IPS-NIHi7 (cell line): ENCODE measurements around the gene PTPRN.
"Not testable (repeated sequence)": the region's sequence is repeated elsewhere in the genome, so short reads cannot be mapped to it uniquely, and the experiment has no call there.

ENCODE experiments used
- DNase-seq: peaks from one replicate; pipeline ENCODE4 v3.0.0; 2012; ENCODE audit warnings: mixed read lengths; ENCODE audit errors: extremely low spot score

Gene PTPRN

GRCh38 chr2:219270055-219270372 lies 39.2 kb downstream of the PTPRN start:
- no peak for DNase-seq

GRCh38 chr2:219269362-219270054 lies 39.7 kb downstream of the PTPRN start:
- no peak for DNase-seq

DNA sequence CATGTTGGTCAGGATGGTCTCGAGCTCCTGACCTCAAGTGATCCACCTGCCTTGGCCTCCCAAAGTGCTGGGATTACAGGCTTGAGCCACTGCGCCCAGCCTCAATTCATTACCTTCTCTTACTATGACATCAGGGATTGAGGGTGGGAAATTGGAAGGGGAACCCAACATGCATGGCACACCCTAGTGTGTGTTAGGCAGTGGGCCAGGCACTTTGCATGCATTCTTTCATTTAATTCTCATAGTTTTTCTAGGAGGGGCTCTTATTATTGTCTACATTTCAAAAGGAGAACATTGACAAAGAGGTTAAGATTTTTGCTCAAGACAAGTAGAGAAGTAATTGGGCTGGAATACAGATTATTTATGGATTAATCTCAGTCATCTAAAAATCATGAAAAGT lies 40.9 kb downstream of the PTPRN start:
- no peak for DNase-seq

GRCh38 chr2:219266886-219267285 lies 42.3 kb downstream of the PTPRN start:
- no peak for DNase-seq

- no peak for DNase-seq
Measured at GRCh38 chr2:219266232-219266631, 43.0 kb downstream of the PTPRN start.

DNA sequence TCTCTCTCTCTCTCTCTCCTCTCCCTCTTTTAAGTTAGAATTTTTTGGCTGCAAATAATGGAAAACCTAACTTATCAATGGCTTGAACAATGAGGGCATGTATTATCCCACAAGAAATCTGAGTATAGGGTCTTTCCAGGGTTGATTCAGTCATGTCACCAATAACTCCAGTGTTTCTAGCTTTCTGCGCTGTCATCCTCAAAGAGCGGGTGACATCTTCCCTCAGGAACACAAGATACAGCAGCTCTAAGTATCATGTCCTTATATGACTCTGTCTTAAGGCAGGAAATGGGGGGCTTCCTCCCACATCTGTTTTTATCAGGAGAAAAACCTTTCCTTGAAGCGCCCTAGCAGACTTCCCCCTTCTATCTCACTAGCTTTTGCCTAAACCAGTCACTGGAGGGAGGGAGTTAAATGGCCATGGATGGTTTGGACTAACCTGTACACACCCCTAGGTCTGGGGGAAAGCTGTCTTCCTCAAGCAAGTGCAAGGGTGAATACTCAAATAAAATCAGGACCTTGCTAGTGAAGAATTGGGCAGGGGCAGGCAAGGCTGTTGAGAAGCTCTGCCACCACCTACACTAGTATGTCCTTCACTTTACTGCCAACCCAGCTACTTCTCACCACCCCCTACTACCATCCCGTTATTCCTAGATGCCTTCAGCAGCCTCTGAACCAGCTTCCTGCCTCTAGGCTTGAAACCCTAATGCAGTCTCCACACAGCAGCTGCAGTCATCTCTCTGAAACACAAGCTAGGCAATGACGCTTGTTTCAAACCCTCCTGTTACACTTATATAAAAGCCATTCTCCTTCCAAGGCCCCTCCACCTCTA lies 48.0 kb downstream of the PTPRN start:
- DNase-seq: no peak

DNA sequence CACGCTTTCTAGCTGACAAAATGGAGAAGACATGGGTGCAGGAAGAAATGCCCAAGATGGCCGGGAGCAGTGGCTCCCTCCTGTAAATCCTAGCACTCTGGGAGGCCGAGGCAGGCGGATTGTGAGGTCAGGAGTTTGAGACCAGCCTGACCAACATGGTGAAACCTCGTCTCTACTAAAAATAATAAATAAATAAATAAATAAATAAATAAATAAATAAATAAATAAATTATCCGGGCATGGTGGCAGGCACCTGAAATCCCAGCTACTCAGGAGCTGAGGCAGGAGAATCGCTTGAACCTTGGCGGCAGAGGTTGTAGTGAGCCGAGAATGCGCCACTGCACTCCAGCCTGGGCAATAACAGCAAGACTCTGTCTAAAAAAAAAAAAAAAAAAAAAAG lies 50.3 kb downstream of the PTPRN start:
- not testable (repeated sequence) for DNase-seq

DNA sequence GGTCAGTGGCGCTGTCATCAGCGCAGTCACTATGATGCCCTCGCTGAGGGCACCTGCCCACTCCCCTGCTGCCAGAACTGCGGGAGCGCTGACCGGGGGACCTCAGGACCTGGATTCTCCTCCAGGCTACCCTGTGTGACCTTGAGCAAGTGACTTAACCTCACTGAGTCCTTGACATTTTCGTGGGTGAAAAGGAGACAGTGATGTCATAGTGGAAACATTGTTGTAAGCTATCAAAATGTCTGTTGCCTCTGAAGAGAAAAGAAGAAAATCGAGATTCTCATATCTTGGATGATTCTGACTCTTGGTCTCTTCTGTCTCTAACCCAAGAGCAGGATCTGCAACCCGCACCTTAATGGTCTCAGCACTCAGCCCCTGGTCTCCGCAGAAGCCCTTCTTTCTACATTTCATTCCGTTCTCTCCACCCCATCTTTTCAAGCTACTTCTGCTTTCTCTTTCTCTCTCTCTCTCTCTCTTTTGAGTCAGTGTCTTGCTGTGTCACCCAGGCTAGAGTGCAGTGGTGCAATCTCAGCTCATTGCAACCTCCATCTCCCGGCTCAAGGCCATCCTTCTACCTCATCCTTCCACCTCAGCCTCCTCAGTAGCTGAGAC lies 54.5 kb downstream of the PTPRN start:
- DNase-seq: no peak

DNA sequence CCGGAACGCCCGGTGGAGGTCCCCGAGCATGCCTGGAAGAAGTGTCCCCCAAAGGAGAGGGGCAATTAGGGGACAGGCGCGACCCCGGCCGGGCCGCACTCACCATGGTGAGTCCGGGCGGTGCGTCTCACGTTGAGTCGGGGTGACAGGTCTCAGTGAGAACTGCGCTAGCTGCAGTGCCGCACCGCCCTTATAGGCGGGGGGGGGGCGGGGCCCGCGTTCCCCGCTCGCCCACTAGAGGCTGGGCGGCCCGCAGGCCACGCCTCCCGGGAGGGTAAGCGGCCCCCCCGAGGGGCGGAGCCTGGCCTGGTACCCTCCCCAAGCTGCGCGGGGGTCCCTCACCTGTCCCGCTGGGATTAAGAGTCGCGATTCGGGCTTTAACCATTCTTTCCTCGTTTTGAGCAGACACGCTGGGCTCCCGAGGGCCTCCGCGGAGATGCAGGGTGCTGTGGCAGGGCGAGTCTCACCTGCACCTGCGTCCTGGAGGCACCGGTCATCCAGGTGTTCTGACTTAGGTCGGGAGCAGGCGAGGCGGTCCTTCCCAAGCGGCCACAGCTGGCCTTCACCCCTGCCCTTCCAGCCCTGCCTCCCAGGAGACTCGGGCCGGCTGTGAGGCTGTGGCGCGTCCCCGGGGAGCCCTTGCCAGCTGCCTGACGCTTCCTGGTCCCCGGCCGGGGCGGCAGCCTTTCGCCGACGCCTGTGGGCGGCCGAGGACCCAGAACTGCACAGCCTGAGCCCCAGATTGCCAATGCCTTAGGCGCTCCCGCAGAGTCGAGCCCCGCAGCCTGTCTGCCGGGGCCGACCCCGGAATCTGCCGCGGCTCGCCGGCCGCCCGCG lies 55.2 kb downstream of the PTPRN start, which contains the start of gene TUBA4A:
Gene TUBA4A (minus strand): TSS at position 166 of the 837 bp plus-strand sequence. CDS start 60 bp downstream, at position 106.
- peak; percentile 96 for DNase-seq

DNA sequence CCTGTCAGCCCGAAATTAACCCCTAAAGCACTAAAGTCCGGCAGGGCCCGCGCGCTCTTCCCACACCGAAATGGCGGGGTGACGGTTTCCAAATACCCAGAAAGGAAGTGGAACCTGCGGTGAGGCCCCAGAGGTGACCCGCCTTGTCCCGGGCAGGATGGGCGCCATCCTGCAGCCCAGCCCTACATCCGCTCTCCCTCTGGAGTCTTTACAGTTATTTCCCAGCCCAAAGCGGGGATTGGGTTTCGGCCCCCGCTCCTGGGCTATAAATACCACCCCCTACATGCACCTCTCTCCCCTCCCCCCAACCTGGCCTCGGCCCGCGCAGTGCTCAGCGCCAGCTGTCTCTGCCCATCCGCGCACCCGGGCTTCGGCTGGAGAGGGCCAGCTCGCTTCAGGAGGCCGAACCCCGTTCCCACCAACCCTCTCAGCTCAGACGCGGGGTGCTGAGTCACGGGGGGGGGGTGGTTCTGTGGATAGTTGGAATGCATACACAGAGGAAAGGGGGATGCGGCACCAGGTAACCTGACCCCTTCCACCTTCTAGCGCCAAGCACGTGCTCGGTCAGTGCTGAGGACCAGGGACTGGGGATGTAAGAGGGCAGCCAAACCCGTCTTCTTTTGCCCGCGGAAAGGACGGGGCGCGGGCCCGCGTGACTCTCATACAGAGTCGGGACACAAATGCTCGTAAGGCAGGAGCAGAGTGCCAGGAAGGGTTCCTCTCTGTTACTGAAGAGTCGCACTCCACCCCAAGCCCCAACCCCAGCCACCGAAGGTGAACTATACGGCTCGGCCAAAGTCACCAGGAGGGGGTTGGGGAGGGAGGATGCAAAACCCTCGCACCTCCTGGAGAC lies 56.1 kb downstream of the PTPRN start, which contains the start of gene TUBA4B:
Gene TUBA4B (plus strand): TSS at position 344 of the 853 bp plus-strand sequence. CDS start 165 bp downstream, at position 509.
- peak; percentile 41 for DNase-seq

- DNase-seq: no peak
Measured at GRCh38 chr2:219252570-219252899, 56.7 kb downstream of the PTPRN start.

DNA sequence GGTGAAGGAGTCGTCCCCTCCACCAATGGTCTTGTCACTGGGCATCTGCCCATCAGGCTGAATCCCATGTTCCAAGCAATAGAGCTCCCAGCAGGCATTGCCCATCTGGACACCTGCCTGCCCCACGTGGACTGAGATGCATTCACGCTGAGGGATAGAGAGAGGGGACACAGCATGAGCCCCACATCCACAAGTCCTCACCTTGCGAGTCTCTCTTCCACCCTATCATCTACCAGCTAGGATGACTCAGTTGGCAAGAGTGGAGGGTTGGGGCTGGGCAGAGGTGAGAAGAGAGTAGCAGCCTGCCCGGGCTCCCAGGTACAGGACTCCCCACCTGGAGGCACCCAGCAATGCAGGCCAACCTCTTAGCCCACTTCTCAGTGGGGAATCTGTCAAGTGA lies 57.1 kb downstream of the PTPRN start:
- no peak for DNase-seq

GRCh38 chr2:219251656-219252055 lies 57.5 kb downstream of the PTPRN start:
- no peak for DNase-seq

GRCh38 chr2:219250049-219250781 lies 59.0 kb downstream of the PTPRN start:
- no peak for DNase-seq

DNA sequence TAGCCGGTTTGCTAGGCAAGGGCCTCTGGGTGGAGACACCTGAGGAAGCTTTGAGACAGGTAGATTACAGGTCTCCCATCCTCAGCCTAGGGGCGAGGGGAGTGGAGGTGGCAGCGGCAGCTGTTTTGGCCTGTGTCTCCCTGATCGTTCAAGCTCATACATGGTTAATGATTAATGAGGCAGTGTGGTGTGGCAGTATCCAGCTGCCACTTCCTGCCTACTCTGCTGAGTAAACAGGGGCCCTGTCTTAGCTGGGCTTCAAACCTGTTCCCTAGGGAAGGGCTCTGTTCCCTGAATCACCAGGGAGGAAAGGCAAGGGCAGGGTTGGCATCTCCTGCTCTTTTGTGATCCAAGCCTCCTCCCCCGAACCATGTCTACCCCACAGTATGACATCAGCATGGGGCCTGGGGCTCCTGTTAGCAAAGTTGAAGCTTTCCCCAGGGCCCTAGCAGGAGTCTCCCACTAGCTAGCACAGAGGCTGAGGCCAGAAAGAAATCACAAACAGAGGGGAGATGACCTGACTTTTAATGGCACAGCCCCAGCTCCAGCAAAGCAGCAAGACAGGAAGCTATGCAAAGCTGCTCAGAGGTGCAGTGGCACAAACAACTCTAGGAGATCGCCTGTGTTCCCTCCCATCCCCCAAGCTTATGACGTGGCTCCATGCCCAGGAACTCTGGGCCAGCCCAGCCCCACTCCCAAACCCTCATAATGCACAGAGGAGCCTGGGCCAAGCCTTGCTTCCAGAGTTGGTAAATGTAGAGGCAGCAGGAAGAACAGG lies 59.8 kb downstream of the PTPRN start:
- no peak for DNase-seq

DNA sequence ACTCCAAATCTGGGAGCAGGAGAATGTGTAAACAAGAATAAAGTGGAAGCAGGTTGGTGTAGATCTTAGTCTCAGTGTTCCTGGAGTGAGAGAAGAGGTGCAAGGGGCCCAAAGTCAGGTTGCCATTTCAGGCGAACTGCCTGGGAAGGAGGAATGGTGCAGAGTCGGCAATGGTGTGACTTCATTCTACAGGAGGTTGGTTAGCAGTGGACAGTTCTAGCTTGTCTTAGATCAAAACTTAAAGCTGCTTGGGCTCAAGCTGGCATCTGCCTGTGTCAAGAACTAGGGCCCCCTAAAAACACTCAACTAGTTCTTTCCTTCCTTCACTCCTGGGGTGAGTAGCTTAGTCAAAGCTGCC lies 60.4 kb downstream of the PTPRN start:
- no peak for DNase-seq

GRCh38 chr2:219247678-219248642 lies 61.2 kb downstream of the PTPRN start:
- DNase-seq: no peak

DNA sequence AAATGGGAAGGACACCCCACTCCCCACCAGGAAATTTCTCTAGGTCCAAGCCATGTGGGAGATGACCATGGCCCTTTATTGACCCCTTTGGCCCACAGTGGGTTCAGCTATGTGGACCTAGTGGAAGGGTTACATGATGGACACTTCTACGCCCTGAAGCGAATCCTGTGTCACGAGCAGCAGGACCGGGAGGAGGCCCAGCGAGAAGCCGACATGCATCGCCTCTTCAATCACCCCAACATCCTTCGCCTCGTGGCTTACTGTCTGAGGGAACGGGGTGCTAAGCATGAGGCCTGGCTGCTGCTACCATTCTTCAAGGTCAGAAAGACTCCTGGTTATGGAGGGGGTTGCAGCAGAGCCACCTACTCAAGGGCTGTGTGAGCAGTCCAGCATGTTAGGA lies 62.6 kb downstream of the PTPRN start:
- DNase-seq: no peak

GRCh38 chr2:219245899-219246230 lies 63.3 kb downstream of the PTPRN start:
- no peak for DNase-seq
